GM18909 (cell line): ENCODE results near the gene OBSL1.

Experiments used
- ATAC-seq: cut with Tn5 transposase; IDR thresholded peaks from one replicate; pipeline ENCODE4 v1.9.1; 2021; ENCODE audit warnings: mild to moderate bottlenecking; ENCODE audit not compliant: unreplicated experiment, poor library complexity

Gene OBSL1

DNA sequence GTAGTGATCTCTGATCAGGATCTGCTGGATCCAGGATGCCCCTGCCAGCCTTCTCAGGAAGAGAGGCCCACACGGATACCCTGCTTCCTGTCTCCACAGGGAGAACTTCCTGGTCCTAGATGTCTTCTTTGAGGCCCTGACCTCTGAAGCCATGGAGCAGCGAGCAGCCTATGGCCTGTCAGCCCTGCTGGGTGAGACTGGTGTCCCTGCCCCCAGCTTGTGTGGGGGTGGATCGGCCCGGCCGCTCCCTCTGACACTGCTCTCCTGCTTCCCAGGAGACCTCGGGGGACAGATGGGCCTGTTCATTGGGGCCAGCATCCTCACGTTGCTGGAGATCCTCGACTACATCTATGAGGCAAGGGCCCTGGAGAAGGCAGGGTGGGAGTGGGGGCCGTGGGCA, 34.4 kb downstream of the OBSL1 start:
- ATAC-seq: no peak

DNA sequence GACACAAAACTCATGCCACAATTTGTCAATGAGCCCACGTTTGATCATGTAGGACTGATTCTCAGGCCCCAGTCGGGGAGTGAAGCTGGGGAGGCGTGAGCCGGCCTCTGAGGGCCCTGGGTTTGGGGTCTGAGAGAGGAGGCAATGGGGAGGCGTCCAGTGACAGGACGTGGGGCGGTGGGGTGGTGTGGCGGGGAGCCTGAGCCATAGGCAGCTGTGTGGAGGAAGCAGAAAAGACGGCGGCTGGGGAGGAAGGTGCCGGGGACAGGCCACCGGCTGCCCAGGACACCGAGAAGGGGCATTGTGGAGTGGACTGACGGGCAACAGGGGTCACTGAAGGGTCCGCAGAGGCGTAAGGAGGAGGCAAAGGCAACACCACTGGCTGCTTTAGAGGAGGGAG, 34.9 kb downstream of the OBSL1 start:
- no peak for ATAC-seq

DNA sequence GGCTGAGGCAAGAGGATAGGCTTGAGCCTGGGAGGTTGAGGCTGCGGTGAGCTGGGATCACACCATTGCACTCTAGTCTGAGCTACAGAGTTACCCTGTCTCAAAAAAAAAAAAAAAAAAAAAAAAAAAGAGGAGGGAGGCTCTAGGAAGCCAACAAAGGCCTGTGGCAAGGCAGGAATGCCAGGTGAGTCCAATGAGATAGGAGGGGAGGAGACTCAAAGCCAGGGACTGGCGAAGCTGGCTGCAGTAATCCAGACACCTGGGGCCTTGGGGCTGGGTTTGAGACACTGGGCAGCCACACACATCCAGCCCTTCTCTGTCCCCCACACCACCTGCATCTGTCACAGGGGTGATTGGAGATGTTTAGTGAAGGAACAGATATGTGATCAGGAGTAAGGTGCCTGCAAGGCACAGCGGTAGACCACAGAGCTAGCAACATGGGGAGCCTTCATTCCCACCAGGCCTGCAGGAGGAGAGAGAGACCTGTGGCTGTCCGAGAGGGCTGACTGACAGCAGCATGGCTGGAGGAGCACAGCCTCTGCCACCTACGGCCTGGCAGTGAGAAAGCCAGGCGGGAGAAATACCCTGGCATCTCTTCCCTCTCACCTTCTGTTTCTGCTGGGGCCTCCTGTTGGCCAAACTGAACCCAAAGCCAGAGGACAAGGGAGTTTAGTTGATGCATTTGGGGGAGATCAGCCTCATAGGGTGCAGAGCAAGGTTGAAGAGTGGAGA, 37.2 kb downstream of the OBSL1 start:
- no peak for ATAC-seq

DNA sequence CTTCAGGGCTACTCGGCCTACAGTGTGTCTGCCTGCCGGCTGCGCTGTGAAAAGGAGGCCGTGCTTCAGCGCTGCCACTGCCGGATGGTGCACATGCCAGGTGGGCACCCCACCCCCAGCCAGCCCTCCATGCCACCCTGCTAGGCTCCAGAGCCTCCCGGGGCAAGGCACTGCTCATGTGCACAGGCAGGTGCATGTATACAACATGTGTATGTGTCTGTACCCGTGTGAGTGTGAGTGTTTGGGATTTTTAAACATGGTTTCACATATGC, 39.0 kb downstream of the OBSL1 start:
- ATAC-seq: no peak

DNA sequence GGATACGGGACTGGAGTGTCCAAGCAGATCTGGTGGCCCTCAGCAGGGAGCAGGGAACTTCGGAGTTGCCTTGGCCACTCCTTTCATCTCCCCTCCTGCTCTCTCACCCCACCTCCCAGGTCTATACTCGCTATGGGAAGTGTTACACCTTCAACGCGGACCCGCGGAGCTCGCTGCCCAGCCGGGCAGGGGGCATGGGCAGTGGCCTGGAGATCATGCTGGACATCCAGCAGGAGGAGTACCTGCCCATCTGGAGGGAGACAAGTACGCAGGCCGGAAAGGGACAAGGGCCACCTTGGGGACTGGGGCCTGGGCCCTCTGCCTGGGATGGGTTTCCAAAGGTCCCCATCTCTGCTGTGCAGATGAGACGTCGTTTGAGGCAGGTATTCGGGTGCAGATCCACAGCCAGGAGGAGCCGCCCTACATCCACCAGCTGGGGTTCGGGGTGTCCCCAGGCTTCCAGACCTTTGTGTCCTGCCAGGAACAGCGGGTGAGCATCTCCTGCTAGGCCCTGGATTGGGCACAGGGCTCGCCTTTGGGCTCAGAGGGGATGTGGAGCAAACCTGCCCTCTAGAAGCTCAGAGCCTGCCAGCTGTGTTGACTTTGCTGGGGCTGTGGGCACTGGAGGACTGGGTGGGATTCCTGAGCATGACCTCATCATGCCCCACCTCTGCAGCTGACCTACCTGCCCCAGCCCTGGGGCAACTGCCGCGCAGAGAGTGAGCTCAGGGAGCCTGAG, 39.5 kb downstream of the OBSL1 start:
- no peak for ATAC-seq

DNA sequence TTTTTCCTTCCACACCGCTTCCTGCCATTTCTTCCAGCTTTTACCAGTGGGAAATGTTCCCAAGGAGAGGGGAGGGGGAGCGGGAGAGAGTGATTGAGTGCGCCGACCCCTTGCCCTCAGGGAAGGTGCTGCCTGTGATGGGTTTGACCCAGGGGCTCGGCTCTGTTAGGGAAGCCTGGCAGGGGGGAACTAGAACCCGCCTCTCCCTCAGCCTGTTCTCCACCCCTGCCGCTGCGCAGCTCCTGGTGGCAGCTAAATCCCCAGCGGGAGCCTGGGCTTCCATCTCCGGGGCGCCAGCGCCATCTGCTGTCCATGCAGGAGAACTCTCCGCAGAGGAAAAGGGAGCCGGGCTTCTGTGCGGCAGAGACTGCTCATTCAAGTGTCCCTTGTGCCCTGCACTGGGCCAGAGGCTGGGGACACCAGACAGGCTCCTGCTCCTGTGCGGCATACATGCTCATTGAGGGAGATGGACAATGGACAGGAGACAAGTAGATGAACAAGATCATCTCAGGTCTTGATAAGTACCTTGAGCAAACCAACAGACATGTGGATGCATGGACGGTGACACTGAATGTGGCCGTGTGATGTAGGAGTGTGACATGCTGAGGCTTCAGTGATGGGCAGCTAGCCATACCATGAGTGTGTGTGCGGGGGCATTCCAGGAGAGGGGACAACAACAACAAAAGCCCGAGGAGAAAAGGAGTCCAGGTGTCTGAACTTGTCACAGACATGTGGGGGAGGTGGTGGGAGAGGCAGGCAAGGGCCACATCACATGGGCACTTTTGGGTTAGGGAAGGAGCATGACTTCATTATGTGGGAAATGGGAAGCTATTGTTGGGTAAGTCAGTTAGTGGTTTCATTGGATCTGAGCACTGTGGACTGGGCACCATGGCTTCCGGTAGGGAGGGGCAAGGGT, 41.0 kb downstream of the OBSL1 start:
- peak; percentile 83 for ATAC-seq

DNA sequence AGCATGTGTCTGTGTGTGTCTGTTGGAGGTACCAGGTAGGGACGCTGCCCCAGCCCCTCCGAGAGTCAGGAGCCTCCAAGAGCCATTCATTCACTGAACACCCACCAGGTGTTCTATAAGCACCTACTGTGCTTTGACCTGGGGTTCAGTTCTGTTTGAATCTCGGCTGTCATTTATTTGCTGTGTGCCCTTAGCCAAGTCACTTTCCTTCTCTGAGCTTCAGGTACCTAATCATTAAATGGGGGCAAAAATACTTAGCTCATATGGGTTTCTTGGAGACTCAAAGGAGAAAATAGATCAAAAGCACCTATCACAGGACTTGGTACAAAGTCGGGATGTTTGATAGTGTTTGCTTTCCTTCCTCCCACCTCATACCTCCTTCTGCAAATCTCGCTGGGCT, 43.9 kb downstream of the OBSL1 start:
- ATAC-seq: no peak

DNA sequence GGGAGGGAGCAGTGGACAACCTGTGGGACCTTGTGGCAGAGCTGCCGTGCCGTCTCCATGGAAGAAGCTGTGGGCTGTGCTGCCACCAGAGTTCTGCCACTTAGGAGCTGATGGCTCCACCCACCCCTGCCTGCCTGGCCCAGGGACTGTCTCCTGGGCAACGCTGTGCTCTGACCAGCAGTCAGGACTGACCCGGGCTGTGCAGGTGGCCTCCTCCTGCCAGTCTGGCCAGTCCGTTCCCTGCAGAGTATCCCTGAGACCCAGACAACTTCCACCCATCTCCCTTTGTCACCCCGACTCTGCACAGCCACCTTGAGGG, 44.3 kb downstream of the OBSL1 start:
- ATAC-seq: no peak

- ATAC-seq: no peak
Measured at GRCh38 chr2:219526320-219527075, 44.8 kb downstream of the OBSL1 start.

DNA sequence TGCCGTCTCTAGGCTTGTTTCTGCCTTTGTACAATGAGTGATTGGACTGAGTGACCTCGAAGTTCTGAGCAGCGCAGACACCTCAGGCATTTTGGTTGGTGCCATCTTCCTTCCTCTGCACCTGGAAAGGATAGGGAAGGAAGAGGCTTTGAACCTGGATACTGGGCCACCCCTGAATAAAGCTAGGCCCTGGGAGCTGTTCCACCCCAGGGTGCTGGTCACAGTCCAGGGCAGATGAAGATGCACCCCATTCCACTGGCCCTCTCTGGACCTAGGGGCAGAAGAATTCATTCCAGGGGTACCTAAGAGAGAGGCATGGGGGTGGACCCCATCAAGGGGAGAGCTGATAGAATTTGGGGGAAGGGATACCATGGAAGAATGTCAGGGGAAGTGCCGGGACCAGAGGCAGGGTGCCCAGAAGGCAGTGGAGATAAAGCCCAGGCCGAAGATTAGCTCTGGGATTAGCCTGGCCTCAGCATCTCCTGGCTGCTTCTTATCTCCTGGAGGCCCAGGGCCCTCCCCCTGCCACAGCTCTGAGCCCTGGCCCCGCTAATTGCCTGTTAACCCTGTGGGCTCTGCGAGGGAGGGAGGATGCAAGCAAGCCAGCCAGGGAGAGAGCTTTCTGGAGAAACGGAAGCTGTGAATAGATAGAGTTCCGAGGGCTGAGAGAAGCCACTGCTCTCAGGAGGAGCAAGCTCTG, 45.7 kb downstream of the OBSL1 start:
- no peak for ATAC-seq

GRCh38 chr2:219524817-219525216, 46.5 kb downstream of the OBSL1 start:
- ATAC-seq: no peak

DNA sequence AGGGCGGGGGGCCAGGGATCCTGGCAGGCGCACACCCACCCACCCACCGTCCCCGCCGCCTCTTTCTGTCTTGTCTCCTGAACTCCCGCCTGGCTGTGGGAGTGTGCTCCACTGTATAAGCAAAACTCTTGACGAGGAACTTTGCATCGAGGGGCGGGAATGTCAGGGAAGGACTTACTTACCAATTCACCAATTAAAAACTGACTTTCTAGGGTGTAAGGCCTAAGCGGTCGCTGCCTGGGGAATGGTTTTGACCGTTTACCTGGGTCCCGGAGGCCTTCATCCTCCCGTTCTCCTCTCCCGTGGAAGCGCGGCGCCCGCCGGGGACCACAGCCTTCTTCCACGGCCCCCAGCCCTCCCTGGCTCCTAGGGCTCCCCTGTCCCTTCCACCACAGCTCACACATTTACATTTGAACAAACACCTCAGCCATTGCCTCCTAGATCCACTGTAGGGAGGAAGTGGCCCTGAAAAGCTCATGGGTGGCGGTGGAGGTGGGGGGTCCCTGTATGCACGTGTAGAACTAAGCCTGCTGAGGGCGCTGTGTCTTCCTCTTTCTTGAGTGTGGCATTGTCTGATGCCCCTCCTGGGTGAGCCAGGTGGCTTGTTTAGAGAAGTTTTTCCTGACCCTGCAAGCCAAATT, 48.2 kb downstream of the OBSL1 start:
- no peak for ATAC-seq

DNA sequence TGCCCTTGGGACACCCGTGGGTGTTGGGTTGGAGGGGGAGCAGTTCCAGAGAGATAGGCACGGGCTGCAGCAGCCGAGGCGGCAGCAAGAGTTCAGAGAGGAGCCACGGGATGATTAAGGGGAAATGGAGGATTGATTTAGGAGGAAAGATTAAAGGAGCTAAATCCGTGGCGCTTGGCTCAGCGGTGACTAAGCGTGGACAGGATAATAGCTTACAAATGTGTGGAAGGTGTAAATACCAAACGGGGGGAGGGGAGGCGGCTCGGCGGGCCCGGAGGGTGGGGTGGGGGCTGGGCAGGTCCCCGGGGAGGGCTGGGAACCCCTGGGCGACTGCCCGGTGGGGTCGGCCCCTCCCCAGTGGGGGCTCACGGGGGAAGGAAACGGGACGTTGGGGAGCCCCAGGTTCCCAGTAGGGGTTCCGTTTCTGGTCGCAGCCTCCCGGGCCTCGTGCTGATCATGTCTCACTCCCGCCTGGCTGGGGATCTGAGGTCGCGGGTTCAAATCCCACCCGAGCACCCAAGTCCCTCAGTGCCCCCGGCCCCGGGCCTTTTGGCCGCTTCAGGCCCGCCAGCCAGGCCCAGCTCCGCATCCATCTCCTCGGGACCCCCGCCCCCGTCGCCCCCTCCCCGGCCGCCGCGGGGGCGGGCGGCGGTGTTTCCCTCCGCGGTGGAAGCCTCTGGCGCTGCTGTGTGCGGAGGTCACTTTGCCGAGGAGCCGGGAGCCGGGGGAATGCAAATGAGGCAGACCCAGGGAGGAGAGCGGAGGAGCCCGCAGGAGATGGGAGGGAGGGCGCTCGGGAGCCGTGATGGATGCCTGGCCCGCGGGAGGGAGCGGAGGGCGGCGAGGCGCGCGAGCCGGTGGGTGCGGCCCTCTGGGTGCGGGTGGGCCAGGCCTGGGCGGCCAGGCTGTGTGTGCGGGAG, 49.0 kb downstream of the OBSL1 start:
- ATAC-seq: no peak

DNA sequence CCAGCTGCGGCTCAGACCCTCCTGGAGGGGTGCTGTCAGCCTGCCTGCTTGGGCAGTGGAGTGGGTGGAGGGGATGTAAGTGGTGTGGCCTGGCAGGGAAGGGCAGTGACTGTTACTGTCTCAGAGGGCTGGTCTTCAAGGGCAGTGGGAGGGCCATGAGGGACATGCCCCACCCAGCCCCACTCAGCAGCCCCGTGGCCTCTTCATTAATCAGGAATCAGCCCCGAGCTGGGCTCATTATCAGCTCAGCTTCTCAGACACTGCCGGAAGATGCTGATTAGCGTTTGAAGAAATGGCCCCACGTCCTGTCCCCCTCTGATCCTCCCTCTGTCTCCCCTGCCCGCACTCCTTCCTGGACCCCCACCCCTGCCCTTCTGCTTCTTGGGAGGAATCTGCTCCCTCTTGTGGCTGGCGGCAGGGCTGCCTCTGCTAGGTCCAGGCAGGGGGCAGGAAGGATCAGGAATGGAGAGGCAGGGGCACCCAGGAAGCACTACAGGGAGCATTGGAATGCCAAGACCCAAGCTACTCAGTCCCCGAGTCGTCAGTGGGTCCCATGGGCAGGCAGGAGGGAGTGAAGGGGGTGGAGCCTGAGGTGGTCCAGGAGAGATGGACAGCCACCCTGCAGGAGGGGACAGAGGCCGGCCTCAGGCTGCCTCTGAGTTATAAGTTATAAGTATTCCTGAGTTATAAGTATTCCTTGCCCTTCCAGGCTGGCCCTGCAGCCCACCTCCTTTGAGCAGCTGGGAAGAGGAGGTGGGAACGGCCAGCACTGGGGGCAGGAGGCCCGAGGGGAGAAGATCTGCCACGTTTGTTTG, 50.1 kb downstream of the OBSL1 start:
- ATAC-seq: no peak

DNA sequence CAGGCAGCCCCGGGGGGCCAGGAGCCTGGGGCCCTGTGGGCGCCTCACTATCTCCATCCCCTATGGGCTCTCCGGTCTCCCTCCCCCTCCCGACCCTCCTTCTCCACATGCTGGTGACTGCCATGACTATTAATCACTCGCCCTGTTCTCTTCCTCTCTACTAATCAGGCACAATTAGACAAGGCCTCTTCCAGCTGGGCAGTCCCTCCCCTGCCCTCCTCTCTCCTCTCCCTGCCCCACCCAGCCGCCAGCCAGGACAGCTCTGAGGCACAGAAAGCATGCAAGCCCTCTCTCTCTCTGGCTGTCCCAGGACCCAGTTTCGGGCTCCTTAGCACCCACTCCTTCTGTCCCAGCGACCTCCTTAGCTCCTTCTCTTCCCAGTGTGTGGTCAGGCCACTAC, 51.3 kb downstream of the OBSL1 start:
- ATAC-seq: no peak

GRCh38 chr2:219519526-219519916, 51.8 kb downstream of the OBSL1 start:
- ATAC-seq: no peak

- ATAC-seq: no peak
Measured at GRCh38 chr2:219517954-219518778, 53.2 kb downstream of the OBSL1 start.
